Measurements from ENCODE around the gene LETM1. TPM values are rescaled to one million over a fixed set of nuclear protein-coding genes. Genes with fewer than 3 reads are reported as not detected.

LETM1 gene
- total RNA-seq, 1 donor = 51.7 TPM

GRCh38 chr4:1874201-1874600 is 18.2 kb upstream of the LETM1 start:
- H3K4me3 ChIP-seq (ENCODE audit: low read depth, low read length) = no peak overlapping the region
- no peak for DNase-seq (ENCODE audit: low read depth)
- TF ChIP-seq CTCF (IDR thresholded peaks at IDR 0.05; ENCODE audit: insufficient read depth, low read length) = no peak

GRCh38 chr4:1873776-1874175 is 17.8 kb upstream of the LETM1 start:
- no peak overlapping the region for H3K4me3 ChIP-seq (ENCODE audit: low read depth, low read length)
- DNase-seq (ENCODE audit: low read depth) = no peak
- TF ChIP-seq CTCF (IDR thresholded peaks at IDR 0.05; ENCODE audit: insufficient read depth, low read length) = no peak

DNA sequence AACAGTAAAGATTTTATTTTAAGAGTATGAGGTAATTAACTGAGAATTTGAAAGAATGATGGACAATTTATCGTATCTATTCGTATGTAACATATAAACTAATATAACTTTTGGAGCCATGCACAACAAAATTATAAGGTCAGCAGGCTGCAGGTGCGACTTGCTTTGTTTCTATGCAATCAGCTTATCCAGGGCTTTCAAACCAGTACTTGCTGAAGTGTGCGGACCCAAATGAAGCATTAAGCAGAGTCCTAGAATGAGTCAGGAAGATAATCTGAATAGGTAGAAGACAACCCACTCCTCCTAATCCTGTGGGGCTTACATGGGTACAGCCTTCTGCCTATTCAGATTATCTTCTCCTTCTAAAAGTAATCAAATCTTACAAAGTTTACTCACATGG is 17.3 kb upstream of the LETM1 start:
- TF ChIP-seq CTCF (IDR thresholded peaks at IDR 0.05; ENCODE audit: insufficient read depth, low read length) = no peak
- H3K4me3 ChIP-seq (ENCODE audit: low read depth, low read length) = peak overlapping the region; percentile 4
- no peak for DNase-seq (ENCODE audit: low read depth)

- H3K4me3 ChIP-seq (ENCODE audit: low read depth, low read length) = peak overlapping the region; percentile 77
- DNase-seq (ENCODE audit: low read depth) = peak; percentile 70
Observed at GRCh38 chr4:1872870-1873269, 16.9 kb upstream of the LETM1 start.

DNA sequence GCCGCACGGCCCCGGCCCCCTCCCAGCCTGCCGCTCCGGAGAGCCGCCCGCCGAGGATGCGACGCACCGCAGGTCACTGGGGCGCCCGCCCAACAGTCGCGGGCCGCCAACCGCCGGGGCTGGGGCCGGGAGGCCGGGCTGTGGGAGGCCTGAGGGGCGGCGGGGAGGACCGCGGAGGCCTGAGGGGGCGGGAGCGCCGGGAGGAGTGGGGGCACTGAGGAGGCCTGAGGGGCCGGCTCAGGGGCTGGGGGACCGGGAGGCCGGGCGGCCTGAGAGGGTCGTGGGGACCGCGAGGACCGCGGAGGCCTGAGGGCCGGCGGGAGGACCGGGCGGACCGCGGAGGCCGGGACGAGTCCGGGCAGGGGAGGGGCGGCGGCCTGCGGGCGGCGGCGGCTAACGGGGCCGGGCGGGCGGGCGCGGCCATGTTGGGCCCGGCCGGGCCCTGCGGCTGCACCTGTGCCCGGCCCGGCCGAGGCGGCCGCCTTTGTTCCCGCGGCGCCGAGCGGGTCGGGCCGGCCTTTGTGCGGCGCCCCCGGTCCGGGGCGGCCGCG is 15.6 kb upstream of the LETM1 start:
- TF ChIP-seq CTCF (IDR thresholded peaks at IDR 0.05; ENCODE audit: insufficient read depth, low read length) = no peak
- DNase-seq (ENCODE audit: low read depth) = no peak
- H3K4me3 ChIP-seq (ENCODE audit: low read depth, low read length) = peak overlapping the region; percentile 77

More at GRCh38 chr4:1872870-1873269, 16.9 kb upstream of the LETM1 start:
- TF ChIP-seq CTCF (IDR thresholded peaks at IDR 0.05; ENCODE audit: insufficient read depth, low read length) = no peak

- H3K4me3 ChIP-seq (ENCODE audit: low read depth, low read length) = peak within 1 kb of the TSS; percentile 77
- DNase-seq (ENCODE audit: low read depth) = peak; percentile 81
- no peak for TF ChIP-seq CTCF (IDR thresholded peaks at IDR 0.05; ENCODE audit: insufficient read depth, low read length)
Observed at GRCh38 chr4:1870578-1871443, 14.9 kb upstream of the LETM1 start, which contains the start of gene NSD2. Gene NSD2 (plus strand): TSS chr4:1871393. CDS start chr4:1900655, 29,262 bp downstream.

All from fibroblast of the aortic adventitia (primary cell).